Breast epithelium (tissue), 4 donors: ENCODE results near the gene KRTAP12-1. TPM values are rescaled to one million over a fixed set of nuclear protein-coding genes. Genes with fewer than 3 reads are reported as not detected.

Source experiments
- DNase-seq, 2 donors: peaks; one replicate each; pipeline ENCODE4 v3.0.0-alpha.2; 2019; ENCODE audit warnings: low spot score in 2 of 2
- H3K27ac ChIP-seq, 2 donors: fragments of 200-600 bp; sonication (generic) in 1 of 2; one replicate each; pipeline ENCODE4 v1.5.1; 2016 to 2019; ENCODE audit warnings: mild to moderate bottlenecking in 1 of 2
- H3K27me3 ChIP-seq, 2 donors: fragments of 200-600 bp; sonication (generic) in 1 of 2; one replicate each; pipeline versions ENCODE4 v1.5.1 to v1.6.0; 2017 to 2019; ENCODE audit warnings: control low read depth in 1 of 2, mild to moderate bottlenecking in 1 of 2
- H3K36me3 ChIP-seq: fragments of 200-600 bp; one replicate; pipeline ENCODE4 v1.5.1; 2019
- H3K4me1 ChIP-seq, 2 donors: fragments of 200-600 bp; sonication (generic); one replicate each; pipeline ENCODE4 v1.5.1; 2016 to 2019; ENCODE audit warnings: control low read depth in 1 of 2
- H3K4me3 ChIP-seq, 3 donors: fragments of 200-600 bp; sonication (generic); 1 replicate in 2 of 3; 2 replicates in 1 of 3; pipeline ENCODE4 v1.5.1; 2016 to 2019; ENCODE audit warnings: mild to moderate bottlenecking in 3 of 3, moderate library complexity in 2 of 3
- H3K9me3 ChIP-seq, 2 donors: fragments of 200-600 bp; sonication (generic) in 1 of 2; one replicate each; pipeline ENCODE4 v1.5.1; 2016 to 2019; ENCODE audit warnings: control low read depth in 1 of 2
- POLR2A ChIP-seq: fragments of 450-650 bp; IDR thresholded peaks from one replicate; pipeline ENCODE4 v1.6.1; 2016; ENCODE audit warnings: antibody characterized with exemption, mild to moderate bottlenecking, moderate library complexity
- POLR2AphosphoS5 ChIP-seq, 3 donors: sonication (generic); formaldehyde crosslinking; IDR thresholded peaks; one replicate each; pipeline ENCODE4 v1.6.1; 2017; ENCODE audit warnings: antibody characterized with exemption in 3 of 3
- intact Hi-C: fragments of 100-400 bp; cut with DNase I; formaldehyde crosslinking; loops from one replicate; pipeline ENCODE4 v1.15.1; 2023; ENCODE audit warnings: low total_unique reads
- total RNA-seq, 3 donors: library from RNA; depleted of rRNA; stranded (reverse); fragments of >200 nt; gene quantifications; one replicate each; pipeline ENCODE4 v1.1.0, GENCODE V29; 2016
- TF ChIP-seq, protein P1 (sequence below), 3 donors: fragments of 450-650 bp; IDR thresholded peaks; one replicate each; pipeline ENCODE4 v1.5.1; 2016 to 2017; ENCODE audit warnings: antibody characterized with exemption in 3 of 3, mild to moderate bottlenecking in 3 of 3, moderate library complexity in 3 of 3

Gene KRTAP12-1
- total RNA-seq, 3 donors from 2014 or later = not detected

GRCh38 chr21:44656868-44657267 is 25.1 kb downstream of the KRTAP12-1 start:
- Histone ChIP-seq H3K27ac (no peak overlapping the region), H3K4me3 (no peak overlapping the region), H3K9me3 (peaks cover 11 to 14% of the 10 kb centered on the region in 2 donors), H3K4me1 (no peaks in the 10 kb centered on the region), H3K27me3 (peaks cover 0 to 10% of the 10 kb centered on the region in 2 donors), H3K36me3 (no peaks in the 10 kb centered on the region)
- DNase-seq = no peak
- intact Hi-C loops = no loop called here
- TF ChIP-seq POLR2A (no peak), POLR2AphosphoS5 (IDR thresholded peaks at IDR 0.05) (no peak)
- TF ChIP-seq, protein P1, sequence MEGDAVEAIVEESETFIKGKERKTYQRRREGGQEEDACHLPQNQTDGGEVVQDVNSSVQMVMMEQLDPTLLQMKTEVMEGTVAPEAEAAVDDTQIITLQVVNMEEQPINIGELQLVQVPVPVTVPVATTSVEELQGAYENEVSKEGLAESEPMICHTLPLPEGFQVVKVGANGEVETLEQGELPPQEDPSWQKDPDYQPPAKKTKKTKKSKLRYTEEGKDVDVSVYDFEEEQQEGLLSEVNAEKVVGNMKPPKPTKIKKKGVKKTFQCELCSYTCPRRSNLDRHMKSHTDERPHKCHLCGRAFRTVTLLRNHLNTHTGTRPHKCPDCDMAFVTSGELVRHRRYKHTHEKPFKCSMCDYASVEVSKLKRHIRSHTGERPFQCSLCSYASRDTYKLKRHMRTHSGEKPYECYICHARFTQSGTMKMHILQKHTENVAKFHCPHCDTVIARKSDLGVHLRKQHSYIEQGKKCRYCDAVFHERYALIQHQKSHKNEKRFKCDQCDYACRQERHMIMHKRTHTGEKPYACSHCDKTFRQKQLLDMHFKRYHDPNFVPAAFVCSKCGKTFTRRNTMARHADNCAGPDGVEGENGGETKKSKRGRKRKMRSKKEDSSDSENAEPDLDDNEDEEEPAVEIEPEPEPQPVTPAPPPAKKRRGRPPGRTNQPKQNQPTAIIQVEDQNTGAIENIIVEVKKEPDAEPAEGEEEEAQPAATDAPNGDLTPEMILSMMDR (IDR thresholded peaks at IDR 0.05) = no peak

- intact Hi-C loops = no loop called here
- DNase-seq = no peak
Measured at GRCh38 chr21:44654576-44655175, 27.3 kb downstream of the KRTAP12-1 start, which contains the start of gene KRTAP12-4. Gene KRTAP12-4 (minus strand): TSS chr21:44654659. CDS start chr21:44654614, 45 bp downstream.

DNA sequence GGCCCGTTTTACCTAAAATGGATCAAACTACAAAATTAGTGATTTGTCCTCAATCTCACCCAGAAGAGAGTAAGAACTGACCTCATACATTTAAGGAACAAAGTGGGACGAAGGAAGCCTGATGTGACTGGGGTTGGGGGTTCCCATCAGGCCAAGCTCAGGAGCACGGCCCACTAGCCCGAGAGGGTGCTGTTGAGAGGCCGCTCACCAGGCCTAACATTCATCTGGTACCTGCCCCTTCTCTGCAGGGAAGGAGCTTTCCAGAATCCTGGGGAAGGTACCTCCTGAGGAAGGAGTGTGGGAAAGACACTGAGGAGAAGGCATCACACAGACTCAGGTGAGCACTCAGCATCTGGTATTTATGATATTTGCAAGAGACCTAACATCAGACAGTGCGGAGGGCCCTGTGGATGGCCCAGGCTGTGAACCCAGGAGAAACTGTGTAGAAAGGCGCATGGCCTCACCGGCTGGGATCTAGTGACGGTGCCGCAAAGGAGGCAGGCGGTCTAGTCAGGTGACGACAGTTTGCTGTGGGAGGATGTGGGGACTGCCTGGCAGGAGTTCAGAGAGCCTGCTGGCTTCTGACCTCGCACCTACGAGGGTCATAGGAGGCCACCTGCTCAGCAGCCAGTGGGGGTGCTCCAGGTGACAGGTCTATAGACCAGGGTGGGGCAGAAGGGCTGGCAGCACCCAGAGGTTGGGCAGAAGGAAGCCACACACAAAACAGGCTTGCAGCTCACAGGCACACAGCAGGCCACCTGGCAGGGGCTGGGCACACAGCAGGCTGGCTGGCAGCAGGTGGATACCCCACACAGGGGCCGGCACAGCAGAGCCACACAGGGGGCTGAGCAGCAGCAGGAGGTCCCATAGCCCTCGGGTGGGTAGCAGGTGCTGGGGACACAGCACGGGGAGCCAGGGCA is 28.0 kb downstream of the KRTAP12-1 start:
- peaks cover 11 to 14% of the 10 kb centered on the region in 2 donors for H3K9me3 ChIP-seq
- no peak overlapping the region for H3K4me3 ChIP-seq
- DNase-seq = no peak
- H3K27me3 ChIP-seq = peaks cover 0 to 17% of the 10 kb centered on the region in 2 donors
- H3K27ac ChIP-seq = no peak overlapping the region
- intact Hi-C loops = no loop called here
- TF ChIP-seq POLR2AphosphoS5 (IDR thresholded peaks at IDR 0.05) (no peak), POLR2A (no peak)
- TF ChIP-seq, protein P1 (IDR thresholded peaks at IDR 0.05) = no peak
- no peaks in the 10 kb centered on the region for H3K4me1 ChIP-seq
- H3K36me3 ChIP-seq = no peaks in the 10 kb centered on the region

More at GRCh38 chr21:44654576-44655175, 27.3 kb downstream of the KRTAP12-1 start, which contains the start of gene KRTAP12-4:
- H3K4me3 ChIP-seq = no peak within 1 kb of the TSS
- peaks cover 11 to 14% of the 10 kb centered on the region in 2 donors for H3K9me3 ChIP-seq
- H3K27ac ChIP-seq = no peak within 1 kb of the TSS
- no peak for TF ChIP-seq POLR2AphosphoS5 (IDR thresholded peaks at IDR 0.05)
- no peak for TF ChIP-seq POLR2A
- TF ChIP-seq, protein P1 (IDR thresholded peaks at IDR 0.05) = no peak
- peaks cover 0 to 10% of the 10 kb centered on the region in 2 donors for H3K27me3 ChIP-seq
- H3K4me1 ChIP-seq = no peaks in the 10 kb centered on the region
- H3K36me3 ChIP-seq = no peaks in the 10 kb centered on the region

DNA sequence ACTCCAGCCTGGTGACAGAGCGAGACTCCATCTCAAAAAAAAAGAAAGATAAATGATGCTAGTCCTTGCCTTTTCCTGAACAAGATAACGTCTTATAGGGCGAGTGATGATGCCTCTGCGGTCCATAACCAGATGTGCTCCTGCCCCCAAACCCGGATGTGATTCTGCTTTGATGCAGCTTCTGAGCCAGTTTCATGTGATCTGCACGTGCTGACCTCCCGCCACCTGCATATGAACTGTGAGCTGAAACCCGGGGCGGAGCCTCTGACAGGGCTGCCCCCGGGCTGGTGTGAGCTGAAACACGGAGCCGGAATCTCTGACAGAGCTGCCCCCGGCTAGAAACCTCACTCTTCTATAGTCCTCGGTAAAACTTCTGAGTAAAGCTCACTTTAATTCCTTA is 28.8 kb downstream of the KRTAP12-1 start:
- intact Hi-C loops = no loop called here
- no peaks in the 10 kb centered on the region for H3K4me1 ChIP-seq
- no peaks in the 10 kb centered on the region for H3K36me3 ChIP-seq
- no peak overlapping the region for H3K27ac ChIP-seq
- peaks cover 0 to 19% of the 10 kb centered on the region in 2 donors for H3K27me3 ChIP-seq
- H3K9me3 ChIP-seq = peaks cover 11 to 14% of the 10 kb centered on the region in 2 donors
- DNase-seq = no peak
- TF ChIP-seq, protein P1 (IDR thresholded peaks at IDR 0.05) = no peak
- TF ChIP-seq POLR2A (no peak), POLR2AphosphoS5 (IDR thresholded peaks at IDR 0.05) (no peak)
- H3K4me3 ChIP-seq = no peak overlapping the region
